KBM-7 (cell line): ENCODE data around the gene CD9.

ENCODE experiments used
- DNase-seq: peaks from one replicate; pipeline ENCODE4 v3.0.0-alpha.2; 2015
- in situ Hi-C: fragments of 300-500 bp; cut with MboI; formaldehyde crosslinking; loops from 2 replicates; pipeline ENCODE4 v1.14.3; 2020; ENCODE audit warnings: low sequenced_read_pairs, low pct_unique_long_range_greater_than_20kb, mixed read lengths

Gene CD9

GRCh38 chr12:6265038-6265405 lies 64.8 kb downstream of the CD9 start:
- in situ Hi-C loops, result no loop called here
- no peak for DNase-seq

GRCh38 chr12:6266541-6266966 lies 66.4 kb downstream of the CD9 start:
- in situ Hi-C loops, result no loop called here
- DNase-seq, result no peak

DNA sequence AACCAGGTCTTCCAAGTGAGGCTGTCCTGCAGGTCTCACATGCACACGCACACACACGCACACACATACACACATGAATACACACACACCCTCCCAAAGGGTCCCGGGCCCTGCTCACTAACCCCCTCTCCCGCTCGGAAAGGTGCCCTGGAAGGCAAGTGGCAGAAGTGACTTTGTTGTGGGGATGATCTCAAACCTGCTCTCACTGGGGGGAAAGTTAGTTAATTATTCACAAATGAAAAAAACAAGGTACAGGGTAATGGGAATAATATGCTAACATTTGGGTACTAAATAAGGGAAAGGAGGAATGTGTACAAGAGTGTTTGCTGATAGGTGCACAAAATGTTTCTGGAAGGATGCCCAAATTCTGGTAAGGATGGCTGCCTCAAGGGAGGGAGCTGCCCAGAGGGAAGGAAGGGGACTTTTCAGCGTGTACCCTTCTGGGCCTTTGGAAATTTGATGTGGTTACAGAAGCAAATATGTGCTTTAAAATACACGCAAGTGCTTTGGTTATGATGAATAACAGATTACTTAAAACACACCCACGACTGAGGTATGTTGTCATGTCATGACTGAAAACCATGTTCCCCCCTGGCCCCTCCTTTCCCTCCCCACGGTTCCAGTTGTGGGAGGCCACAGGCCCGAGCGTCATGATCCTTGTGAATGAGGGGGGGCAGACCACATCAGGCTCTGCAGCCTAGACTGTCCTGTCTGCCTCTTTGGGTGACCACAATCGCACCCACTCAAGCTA lies 66.9 kb downstream of the CD9 start:
- DNase-seq, result no peak
- in situ Hi-C loops, result no loop called here

DNA sequence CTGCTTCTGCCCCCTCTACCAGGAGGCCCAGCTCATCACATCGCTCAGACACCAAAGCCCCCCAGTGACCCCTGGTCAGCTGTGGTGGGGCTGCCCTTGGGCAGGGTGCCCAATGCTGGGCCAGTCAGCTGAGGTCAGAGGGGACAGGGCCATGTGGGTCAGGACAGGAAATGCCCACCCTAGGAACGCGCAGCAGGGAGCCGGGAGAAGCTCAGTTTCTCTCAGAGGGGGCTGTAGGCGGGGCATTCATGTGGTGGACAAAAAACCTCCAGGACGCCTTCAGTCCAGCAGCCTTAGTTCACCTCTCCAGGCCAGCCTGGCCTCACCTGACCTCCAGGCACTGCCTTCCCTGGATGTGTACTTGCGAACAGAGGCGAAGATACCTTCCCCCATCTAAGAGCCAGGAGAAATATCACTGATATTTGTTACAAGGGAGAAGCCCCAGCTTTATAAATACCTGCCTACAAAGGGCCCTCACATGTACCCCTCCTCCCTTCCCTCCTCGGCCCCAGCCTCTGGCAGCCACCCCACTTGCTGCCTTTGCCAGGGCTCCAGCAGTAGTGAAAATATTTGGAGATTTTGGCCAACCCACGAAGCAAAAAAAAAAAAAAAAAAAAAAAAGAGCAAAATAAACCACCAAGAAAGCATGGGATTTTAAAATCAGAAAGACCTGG lies 68.4 kb downstream of the CD9 start:
- in situ Hi-C loops, result no loop called here
- DNase-seq, result no peak

DNA sequence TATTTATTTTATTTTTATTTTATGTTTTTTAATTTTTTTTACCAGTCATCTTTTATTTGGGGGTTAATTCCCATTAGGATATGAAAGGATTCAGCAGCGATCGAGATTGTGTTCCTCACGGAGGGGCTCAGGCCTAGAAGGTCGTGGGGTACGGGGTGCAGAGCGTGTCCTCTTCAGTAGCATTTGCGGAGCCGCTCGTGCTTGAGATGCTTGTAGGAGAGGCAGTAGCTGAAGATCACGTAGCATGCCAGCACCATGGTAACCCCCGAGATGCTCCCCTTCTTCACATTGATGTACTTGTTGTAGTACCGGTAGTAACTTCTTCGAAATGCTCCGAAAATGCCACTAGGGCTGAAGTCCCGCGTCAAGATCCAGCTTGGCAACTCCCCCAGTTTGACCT lies 69.8 kb downstream of the CD9 start:
- no peak for DNase-seq
- in situ Hi-C loops, result no loop called here

- no peak for DNase-seq
These were observed 71.1 kb downstream of the CD9 start for GRCh38 chr12:6271281-6271680.

GRCh38 chr12:6272300-6273204 lies 72.4 kb downstream of the CD9 start:
- peak; percentile 44 for DNase-seq
- in situ Hi-C loops, result no loop called here

More at GRCh38 chr12:6271281-6271680, 71.1 kb downstream of the CD9 start:
- in situ Hi-C loops, result no loop called here

- in situ Hi-C loops, result no loop called here
- DNase-seq, result no peak
These were observed 73.0 kb downstream of the CD9 start for GRCh38 chr12:6273205-6273540.

GRCh38 chr12:6273541-6274230 lies 73.5 kb downstream of the CD9 start:
- DNase-seq, result no peak

GRCh38 chr12:6274231-6275221 lies 74.3 kb downstream of the CD9 start:
- DNase-seq, result no peak
- in situ Hi-C loops, result no loop called here

More at GRCh38 chr12:6273541-6274230, 73.5 kb downstream of the CD9 start:
- in situ Hi-C loops, result no loop called here

DNA sequence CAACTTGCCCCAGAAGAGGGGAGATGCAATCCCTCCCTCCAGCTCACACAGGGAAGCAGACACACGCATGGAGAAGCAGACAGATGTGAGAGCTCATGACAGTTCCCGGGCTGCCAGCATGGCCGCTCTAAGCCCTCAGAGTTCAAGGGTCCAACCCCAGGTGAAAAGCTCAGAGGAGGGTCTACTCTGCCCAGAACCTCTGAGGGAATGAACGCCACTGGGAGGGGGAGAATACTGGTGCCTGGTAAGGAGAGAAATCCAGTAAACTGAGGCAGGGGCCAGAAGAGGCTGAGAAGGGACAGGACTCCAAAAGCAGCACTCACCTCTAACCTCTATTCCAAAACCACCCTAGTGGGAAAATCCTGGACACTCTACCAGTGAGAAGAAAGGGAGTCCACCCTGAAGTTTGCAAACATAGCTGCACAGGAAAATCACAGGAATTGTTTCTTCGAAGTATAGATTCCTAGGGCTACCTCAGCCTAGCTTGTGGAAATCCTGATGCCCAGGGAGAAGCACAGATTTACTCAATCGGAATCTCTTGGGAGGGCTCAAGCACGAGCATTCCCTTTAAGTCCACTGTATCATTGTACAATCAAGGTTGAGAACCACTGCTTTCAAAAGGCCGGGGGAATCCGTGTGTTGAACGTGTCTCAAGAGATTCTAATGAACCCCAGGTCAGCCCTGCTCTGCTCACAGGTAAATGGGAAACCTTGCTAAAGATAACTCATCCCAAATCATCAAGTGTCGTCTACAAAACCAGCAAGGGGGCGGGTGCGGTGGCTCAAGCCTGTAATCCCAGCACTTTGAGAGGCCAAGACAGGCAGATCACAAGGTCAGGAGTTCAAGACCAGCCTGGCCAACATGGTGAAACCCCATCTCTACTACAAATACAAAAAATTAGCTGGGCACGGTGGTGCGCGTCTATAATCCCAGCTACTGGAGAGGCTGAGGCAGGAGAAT lies 76.0 kb downstream of the CD9 start:
- no peak for DNase-seq
- in situ Hi-C loops, result no loop called here

GRCh38 chr12:6276956-6277620 lies 76.9 kb downstream of the CD9 start:
- in situ Hi-C loops, result no loop called here

GRCh38 chr12:6277982-6278438 lies 77.8 kb downstream of the CD9 start:
- DNase-seq, result no peak
- in situ Hi-C loops, result no loop called here

More at GRCh38 chr12:6276956-6277620, 76.9 kb downstream of the CD9 start:
- DNase-seq, result no peak

DNA sequence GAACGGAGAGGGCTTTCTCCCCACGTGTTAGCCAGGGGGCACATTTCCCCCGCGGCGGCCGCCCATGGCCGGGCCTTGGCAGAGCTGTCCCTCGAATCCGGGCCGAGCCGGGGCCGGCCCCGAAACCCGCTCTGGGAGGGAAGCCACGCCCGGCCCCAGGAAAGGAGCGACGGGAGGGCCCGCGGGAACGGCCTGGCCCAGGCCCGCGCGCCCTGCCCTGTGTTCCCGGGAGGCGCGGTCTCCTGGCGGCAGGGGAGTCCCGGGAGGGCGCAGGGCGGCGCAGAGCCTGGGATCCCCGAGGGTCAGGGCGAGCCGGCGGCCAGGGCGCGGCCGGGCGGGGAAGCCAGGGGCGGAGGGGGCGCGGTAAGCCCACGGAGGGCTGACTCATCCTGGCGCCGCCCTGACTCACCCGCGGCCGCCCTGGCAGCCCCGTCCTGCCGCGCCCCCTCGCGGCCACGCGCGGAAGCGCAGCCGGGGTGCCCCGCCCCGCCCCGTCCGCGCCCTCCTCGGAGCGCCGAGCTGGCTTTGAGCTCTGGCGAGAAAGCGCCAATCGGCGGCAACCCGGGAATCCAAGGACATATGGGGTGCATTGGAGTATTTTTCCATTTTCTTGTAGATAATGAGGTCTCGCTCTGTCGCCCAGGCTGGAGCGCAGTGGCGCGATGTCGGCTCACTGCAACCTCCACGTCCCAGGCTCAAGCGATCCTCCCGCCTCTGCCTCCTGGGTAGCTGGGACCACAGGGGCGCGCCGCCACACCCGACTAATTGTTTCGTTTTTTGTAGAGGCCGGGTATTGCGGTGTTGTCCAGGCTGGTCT lies 78.4 kb downstream of the CD9 start:
- peak; percentile 72 for DNase-seq
- in situ Hi-C loops, result no loop called here

- no peak for DNase-seq
- in situ Hi-C loops, result no loop called here
These were observed 79.0 kb downstream of the CD9 start for GRCh38 chr12:6279256-6279628.

GRCh38 chr12:6279631-6280030 lies 79.4 kb downstream of the CD9 start:
- in situ Hi-C loops, result loop anchor here (10.0 kb wide), 1 partner anchor 215 kb away; no protein-coding TSS in a partner anchor
- DNase-seq, result no peak
